HepG2 (cell line): ENCODE data around the gene P4HTM. TPM values are rescaled to one million over a fixed set of nuclear protein-coding genes. Genes with fewer than 3 reads are reported as not detected.
A peak's percentile ranks its signal among the peaks of the same experiment; 100 is the strongest.

ENCODE experiments used
- ATF5 ChIP-seq: sonication (generic); formaldehyde crosslinking; IDR thresholded peaks from 2 replicates; pipeline ENCODE4 v1.4.0; 2020; ENCODE audit warnings: mild to moderate bottlenecking, low read depth, missing genetic modification reagents
- ETS1 ChIP-seq: sonication (generic); formaldehyde crosslinking; IDR thresholded peaks from 2 replicates; pipeline ENCODE4 v1.4.0; 2020; ENCODE audit warnings: missing genetic modification reagents
- FOSL1 ChIP-seq: sonication (generic); formaldehyde crosslinking; IDR thresholded peaks from 2 replicates; pipeline ENCODE4 v1.9.0; 2021; ENCODE audit warnings: missing genetic modification reagents, borderline replicate concordance
- FOXA3 ChIP-seq: IDR thresholded peaks from 2 replicates; pipeline ENCODE4 v1.6.1; 2016; ENCODE audit warnings: missing genetic modification reagents, missing compliant biosample characterization
- GATAD2A ChIP-seq: IDR thresholded peaks from 2 replicates; pipeline ENCODE4 v1.6.1; 2016
- KLF9 ChIP-seq: IDR thresholded peaks from 2 replicates; pipeline ENCODE4 v1.6.1; 2016; ENCODE audit warnings: low read depth
- MTF2 ChIP-seq: sonication (generic); formaldehyde crosslinking; IDR thresholded peaks from 2 replicates; pipeline ENCODE4 v1.5.0; 2020; ENCODE audit warnings: missing genetic modification reagents, borderline replicate concordance
- NR1H2 ChIP-seq: sonication (generic); formaldehyde crosslinking; IDR thresholded peaks from 2 replicates; pipeline ENCODE4 v1.8.1; 2022; ENCODE audit warnings: low read depth, missing genetic modification reagents, borderline replicate concordance
- RNF2 ChIP-seq: fragments of 450-650 bp; conservative IDR thresholded peaks from 2 replicates; pipeline ENCODE4 v1.6.1; 2016; ENCODE audit warnings: low read depth
- ZNF180 ChIP-seq: sonication (generic); formaldehyde crosslinking; IDR thresholded peaks from 2 replicates; pipeline ENCODE4 v1.4.0; 2020; ENCODE audit warnings: low read depth, missing genetic modification reagents, borderline replicate concordance
- ZNF224 ChIP-seq: sonication (generic); formaldehyde crosslinking; IDR thresholded peaks from 2 replicates; pipeline ENCODE4 v1.5.0; 2020; ENCODE audit warnings: mild to moderate bottlenecking, missing genetic modification reagents
- polyA plus RNA-seq, 8 experiments: library from polyadenylated mRNA; depleted of rRNA in 3 of 8; stranded (reverse) in 7 of 8; unstranded in 1 of 8; fragments of >200 nt; fragmentation: Illumina TruSeq in 4 of 8; extraction: Trizol in 4 of 8; gene quantifications; 2 replicates each; pipeline versions ENCODE4 v1.2.1 to v1.2.3, GENCODE V29; 2011 to 2016; ENCODE audit warnings: low read depth in 4 of 8, missing spikeins in 1 of 8, mixed read lengths in 1 of 8; ENCODE audit not compliant: insufficient read depth in 1 of 8
- total RNA-seq, 5 experiments: library from RNA; depleted of rRNA; stranded (reverse); fragments of >200 nt; fragmentation: Illumina TruSeq; extraction: Trizol; gene quantifications; 2 replicates each; pipeline ENCODE4 v1.2.3, GENCODE V29; 2016; ENCODE audit warnings: low read depth in 1 of 5
- TF ChIP-seq, protein P1 (sequence below): sonication (generic); formaldehyde crosslinking; IDR thresholded peaks from 2 replicates; pipeline ENCODE4 v1.4.0; 2020; ENCODE audit warnings: mild to moderate bottlenecking, low read depth, missing genetic modification reagents
- TF ChIP-seq, protein P2 (sequence below): sonication (generic); formaldehyde crosslinking; IDR thresholded peaks from 2 replicates; pipeline ENCODE4 v1.5.0; 2020; ENCODE audit warnings: mild to moderate bottlenecking, missing genetic modification reagents, moderate library complexity
- TF ChIP-seq, protein P3 (sequence below): sonication (generic); formaldehyde crosslinking; IDR thresholded peaks from 2 replicates; pipeline ENCODE4 v1.8.0; 2022; ENCODE audit warnings: mild to moderate bottlenecking, missing genetic modification reagents
- TF ChIP-seq, protein P4 (sequence below): sonication (generic); formaldehyde crosslinking; IDR thresholded peaks from 2 replicates; pipeline ENCODE4; 2020; ENCODE audit warnings: missing genetic modification reagents, mild to moderate bottlenecking, borderline replicate concordance

The P4HTM gene
- total and polyA plus RNA-seq, 2 of the 13 experiments (the other 11 are each of a cell fraction or from before 2014, with no cell fraction given) = 0.01 TPM; not detected in 1

DNA sequence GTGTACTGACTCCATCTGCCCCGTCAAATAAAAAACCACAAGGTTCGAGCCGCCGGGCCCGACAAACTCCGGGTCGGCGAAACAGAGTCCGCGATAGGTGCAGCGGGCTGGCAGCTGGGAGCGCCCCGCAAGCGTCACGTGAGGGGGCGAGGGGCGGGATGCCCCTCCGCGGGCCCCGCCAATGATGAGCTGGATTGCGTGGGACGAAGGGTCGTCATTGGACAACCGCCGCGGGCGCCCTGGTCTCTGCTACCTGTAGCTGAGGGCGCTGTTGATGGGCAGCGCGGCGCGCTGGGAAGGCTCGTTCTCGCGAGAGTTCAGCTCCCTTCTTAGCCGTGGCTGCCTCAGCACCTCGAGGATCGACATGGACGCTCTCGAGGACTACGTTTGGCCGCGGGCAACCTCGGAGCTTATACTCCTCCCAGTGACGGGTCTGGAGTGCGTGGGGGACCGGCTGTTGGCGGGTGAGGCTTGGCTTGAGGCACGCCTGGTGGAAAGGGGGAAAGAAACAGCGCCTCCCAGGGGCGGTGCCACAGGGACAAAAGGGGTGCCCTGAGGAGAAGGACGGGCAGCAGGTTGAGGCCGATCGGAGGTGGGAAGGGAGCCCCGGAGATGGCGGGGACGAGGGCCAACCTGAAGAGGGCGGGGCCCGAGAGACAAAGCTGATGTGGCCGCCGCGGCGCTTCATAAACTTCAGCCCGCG lies 17.2 kb downstream of the P4HTM start, which contains the start of gene WDR6 (continued):
- TF ChIP-seq, protein P1, sequence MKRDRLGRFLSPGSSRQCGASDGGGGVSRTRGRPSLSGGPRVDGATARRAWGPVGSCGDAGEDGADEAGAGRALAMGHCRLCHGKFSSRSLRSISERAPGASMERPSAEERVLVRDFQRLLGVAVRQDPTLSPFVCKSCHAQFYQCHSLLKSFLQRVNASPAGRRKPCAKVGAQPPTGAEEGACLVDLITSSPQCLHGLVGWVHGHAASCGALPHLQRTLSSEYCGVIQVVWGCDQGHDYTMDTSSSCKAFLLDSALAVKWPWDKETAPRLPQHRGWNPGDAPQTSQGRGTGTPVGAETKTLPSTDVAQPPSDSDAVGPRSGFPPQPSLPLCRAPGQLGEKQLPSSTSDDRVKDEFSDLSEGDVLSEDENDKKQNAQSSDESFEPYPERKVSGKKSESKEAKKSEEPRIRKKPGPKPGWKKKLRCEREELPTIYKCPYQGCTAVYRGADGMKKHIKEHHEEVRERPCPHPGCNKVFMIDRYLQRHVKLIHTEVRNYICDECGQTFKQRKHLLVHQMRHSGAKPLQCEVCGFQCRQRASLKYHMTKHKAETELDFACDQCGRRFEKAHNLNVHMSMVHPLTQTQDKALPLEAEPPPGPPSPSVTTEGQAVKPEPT (CRISPR knock-in tag) = peak; percentile 23; the same call in 1 of the 2 replicates
- TF ChIP-seq, protein P2, sequence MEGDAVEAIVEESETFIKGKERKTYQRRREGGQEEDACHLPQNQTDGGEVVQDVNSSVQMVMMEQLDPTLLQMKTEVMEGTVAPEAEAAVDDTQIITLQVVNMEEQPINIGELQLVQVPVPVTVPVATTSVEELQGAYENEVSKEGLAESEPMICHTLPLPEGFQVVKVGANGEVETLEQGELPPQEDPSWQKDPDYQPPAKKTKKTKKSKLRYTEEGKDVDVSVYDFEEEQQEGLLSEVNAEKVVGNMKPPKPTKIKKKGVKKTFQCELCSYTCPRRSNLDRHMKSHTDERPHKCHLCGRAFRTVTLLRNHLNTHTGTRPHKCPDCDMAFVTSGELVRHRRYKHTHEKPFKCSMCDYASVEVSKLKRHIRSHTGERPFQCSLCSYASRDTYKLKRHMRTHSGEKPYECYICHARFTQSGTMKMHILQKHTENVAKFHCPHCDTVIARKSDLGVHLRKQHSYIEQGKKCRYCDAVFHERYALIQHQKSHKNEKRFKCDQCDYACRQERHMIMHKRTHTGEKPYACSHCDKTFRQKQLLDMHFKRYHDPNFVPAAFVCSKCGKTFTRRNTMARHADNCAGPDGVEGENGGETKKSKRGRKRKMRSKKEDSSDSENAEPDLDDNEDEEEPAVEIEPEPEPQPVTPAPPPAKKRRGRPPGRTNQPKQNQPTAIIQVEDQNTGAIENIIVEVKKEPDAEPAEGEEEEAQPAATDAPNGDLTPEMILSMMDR (CRISPR knock-in tag) = peak; percentile 76
- TF ChIP-seq ZNF224 = no peak
- TF ChIP-seq ZNF180 (CRISPR knock-in tag) = 0 out of 2 replicates have a peak, but pooled peaks have one; percentile 47
- no peak; the same call in 1 of the 2 replicates for TF ChIP-seq KLF9 (CRISPR knock-in tag)
- 0 out of 2 replicates have a peak, but pooled peaks have one; percentile 21 for TF ChIP-seq GATAD2A
- TF ChIP-seq, protein P3, sequence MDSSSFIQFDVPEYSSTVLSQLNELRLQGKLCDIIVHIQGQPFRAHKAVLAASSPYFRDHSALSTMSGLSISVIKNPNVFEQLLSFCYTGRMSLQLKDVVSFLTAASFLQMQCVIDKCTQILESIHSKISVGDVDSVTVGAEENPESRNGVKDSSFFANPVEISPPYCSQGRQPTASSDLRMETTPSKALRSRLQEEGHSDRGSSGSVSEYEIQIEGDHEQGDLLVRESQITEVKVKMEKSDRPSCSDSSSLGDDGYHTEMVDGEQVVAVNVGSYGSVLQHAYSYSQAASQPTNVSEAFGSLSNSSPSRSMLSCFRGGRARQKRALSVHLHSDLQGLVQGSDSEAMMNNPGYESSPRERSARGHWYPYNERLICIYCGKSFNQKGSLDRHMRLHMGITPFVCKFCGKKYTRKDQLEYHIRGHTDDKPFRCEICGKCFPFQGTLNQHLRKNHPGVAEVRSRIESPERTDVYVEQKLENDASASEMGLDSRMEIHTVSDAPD (CRISPR knock-in tag) = 0 out of 2 replicates have a peak, but pooled peaks have one; percentile 24
- peak; percentile 84 for TF ChIP-seq RNF2
- TF ChIP-seq FOSL1 (CRISPR knock-in tag) = no peak
- no peak for TF ChIP-seq ETS1
- TF ChIP-seq ATF5 (CRISPR knock-in tag) = 0 out of 2 replicates have a peak, but pooled peaks have one; percentile 68
- TF ChIP-seq FOXA3 (CRISPR knock-in tag) = peak; percentile 54
- TF ChIP-seq, protein P4, sequence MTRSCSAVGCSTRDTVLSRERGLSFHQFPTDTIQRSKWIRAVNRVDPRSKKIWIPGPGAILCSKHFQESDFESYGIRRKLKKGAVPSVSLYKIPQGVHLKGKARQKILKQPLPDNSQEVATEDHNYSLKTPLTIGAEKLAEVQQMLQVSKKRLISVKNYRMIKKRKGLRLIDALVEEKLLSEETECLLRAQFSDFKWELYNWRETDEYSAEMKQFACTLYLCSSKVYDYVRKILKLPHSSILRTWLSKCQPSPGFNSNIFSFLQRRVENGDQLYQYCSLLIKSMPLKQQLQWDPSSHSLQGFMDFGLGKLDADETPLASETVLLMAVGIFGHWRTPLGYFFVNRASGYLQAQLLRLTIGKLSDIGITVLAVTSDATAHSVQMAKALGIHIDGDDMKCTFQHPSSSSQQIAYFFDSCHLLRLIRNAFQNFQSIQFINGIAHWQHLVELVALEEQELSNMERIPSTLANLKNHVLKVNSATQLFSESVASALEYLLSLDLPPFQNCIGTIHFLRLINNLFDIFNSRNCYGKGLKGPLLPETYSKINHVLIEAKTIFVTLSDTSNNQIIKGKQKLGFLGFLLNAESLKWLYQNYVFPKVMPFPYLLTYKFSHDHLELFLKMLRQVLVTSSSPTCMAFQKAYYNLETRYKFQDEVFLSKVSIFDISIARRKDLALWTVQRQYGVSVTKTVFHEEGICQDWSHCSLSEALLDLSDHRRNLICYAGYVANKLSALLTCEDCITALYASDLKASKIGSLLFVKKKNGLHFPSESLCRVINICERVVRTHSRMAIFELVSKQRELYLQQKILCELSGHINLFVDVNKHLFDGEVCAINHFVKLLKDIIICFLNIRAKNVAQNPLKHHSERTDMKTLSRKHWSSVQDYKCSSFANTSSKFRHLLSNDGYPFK (CRISPR knock-in tag) = peak; percentile 82
- TF ChIP-seq MTF2 (CRISPR knock-in tag) = no peak
- TF ChIP-seq NR1H2 = no peak
